SHP77 (cell line): ENCODE data around the gene WDR35.
"Not testable (repeated sequence)": the region's sequence is repeated elsewhere in the genome, so short reads cannot be mapped to it uniquely, and the experiment has no call there.

Experiments used
- DNase-seq, 2 experiments: peaks; one replicate each; lab custom pipeline; 2025; lab: John Stamatoyannopoulos, UW

WDR35 gene

GRCh38 chr2:19937004-19937403, 52.9 kb downstream of the WDR35 start:
- DNase-seq, result no peak

- no peak for DNase-seq
These were observed 53.7 kb downstream of the WDR35 start for GRCh38 chr2:19936203-19936602.

- no peak for DNase-seq
These were observed 56.4 kb downstream of the WDR35 start for GRCh38 chr2:19933351-19933981.

- no peak for DNase-seq
These were observed 57.0 kb downstream of the WDR35 start for GRCh38 chr2:19932928-19933327.

GRCh38 chr2:19929226-19929625, 60.7 kb downstream of the WDR35 start:
- DNase-seq, result no peak

- DNase-seq, result not testable (repeated sequence)
These were observed 62.1 kb downstream of the WDR35 start for GRCh38 chr2:19927816-19928215.

- DNase-seq, result not testable (repeated sequence)
These were observed 65.4 kb downstream of the WDR35 start for GRCh38 chr2:19924526-19924925.

GRCh38 chr2:19922188-19922587, 67.7 kb downstream of the WDR35 start:
- not testable (repeated sequence) for DNase-seq

- no peak for DNase-seq
These were observed 73.4 kb downstream of the WDR35 start for GRCh38 chr2:19916385-19916950.

GRCh38 chr2:19914266-19914975, 75.5 kb downstream of the WDR35 start:
- no peak for DNase-seq

- no peak for DNase-seq
These were observed 77.9 kb downstream of the WDR35 start for GRCh38 chr2:19911808-19912509.

GRCh38 chr2:19902216-19902740, 87.6 kb downstream of the WDR35 start:
- no peak for DNase-seq

GRCh38 chr2:19901442-19902215, 88.3 kb downstream of the WDR35 start, which contains the start of gene TTC32:
Gene TTC32 (minus strand): TSS chr2:19901983. CDS start chr2:19901854, 129 bp downstream.
- peak; percentile 90 for DNase-seq

GRCh38 chr2:19900931-19901441, 88.9 kb downstream of the WDR35 start:
- peak in 1 of 2 experiments; percentile 25 for DNase-seq

- no peak for DNase-seq
These were observed 89.6 kb downstream of the WDR35 start for GRCh38 chr2:19899985-19900930.

- no peak for DNase-seq
These were observed 91.1 kb downstream of the WDR35 start for GRCh38 chr2:19898592-19899329.

GRCh38 chr2:19897623-19898245, 92.2 kb downstream of the WDR35 start:
- DNase-seq, result no peak

- no peak for DNase-seq
These were observed 94.4 kb downstream of the WDR35 start for GRCh38 chr2:19895535-19895934.
